GM10266 (cell line): ENCODE measurements around the gene TRAF1.

Experiments
- DNase-seq: peaks from one replicate; pipeline ENCODE4 v3.0.0; 2012; ENCODE audit errors: extremely low spot score
- TF ChIP-seq, protein P1 (sequence below): IDR thresholded peaks from 2 replicates; pipeline ENCODE4 v1.5.1; 2012; ENCODE audit warnings: mild to moderate bottlenecking, low read depth; ENCODE audit not compliant: control insufficient read depth, insufficient read depth; ENCODE audit errors: missing control alignments

Gene TRAF1

DNA sequence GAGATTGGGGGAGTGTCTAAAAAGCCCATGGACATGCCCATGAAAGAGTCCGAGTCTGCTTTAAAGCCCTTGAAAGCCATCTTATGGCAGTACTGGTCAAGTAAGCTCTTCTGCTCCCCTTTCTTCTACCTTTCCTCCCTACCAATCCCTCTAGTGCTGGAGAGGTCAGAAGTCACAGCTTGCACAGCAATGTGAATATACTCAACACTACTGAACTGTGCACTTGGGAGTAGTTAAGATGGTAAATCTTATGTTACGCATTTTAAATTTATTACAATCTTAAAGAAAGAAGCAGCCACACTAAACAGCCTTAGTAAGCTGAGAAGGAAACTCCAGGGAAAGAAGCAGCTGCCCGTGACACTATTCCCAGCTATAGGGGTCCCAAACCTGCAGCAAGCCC, 12.3 kb upstream of the TRAF1 start:
- no peak for DNase-seq

GRCh38 chr9:120937596-120937995, 11.0 kb upstream of the TRAF1 start:
- no peak for DNase-seq
- TF ChIP-seq, protein P1, sequence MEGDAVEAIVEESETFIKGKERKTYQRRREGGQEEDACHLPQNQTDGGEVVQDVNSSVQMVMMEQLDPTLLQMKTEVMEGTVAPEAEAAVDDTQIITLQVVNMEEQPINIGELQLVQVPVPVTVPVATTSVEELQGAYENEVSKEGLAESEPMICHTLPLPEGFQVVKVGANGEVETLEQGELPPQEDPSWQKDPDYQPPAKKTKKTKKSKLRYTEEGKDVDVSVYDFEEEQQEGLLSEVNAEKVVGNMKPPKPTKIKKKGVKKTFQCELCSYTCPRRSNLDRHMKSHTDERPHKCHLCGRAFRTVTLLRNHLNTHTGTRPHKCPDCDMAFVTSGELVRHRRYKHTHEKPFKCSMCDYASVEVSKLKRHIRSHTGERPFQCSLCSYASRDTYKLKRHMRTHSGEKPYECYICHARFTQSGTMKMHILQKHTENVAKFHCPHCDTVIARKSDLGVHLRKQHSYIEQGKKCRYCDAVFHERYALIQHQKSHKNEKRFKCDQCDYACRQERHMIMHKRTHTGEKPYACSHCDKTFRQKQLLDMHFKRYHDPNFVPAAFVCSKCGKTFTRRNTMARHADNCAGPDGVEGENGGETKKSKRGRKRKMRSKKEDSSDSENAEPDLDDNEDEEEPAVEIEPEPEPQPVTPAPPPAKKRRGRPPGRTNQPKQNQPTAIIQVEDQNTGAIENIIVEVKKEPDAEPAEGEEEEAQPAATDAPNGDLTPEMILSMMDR, result no peak

More for the DNA sequence above, 12.3 kb upstream of the TRAF1 start:
- TF ChIP-seq, protein P1, result no peak

- TF ChIP-seq, protein P1, result no peak
- no peak for DNase-seq
Observed at GRCh38 chr9:120937127-120937526, 10.5 kb upstream of the TRAF1 start.

DNA sequence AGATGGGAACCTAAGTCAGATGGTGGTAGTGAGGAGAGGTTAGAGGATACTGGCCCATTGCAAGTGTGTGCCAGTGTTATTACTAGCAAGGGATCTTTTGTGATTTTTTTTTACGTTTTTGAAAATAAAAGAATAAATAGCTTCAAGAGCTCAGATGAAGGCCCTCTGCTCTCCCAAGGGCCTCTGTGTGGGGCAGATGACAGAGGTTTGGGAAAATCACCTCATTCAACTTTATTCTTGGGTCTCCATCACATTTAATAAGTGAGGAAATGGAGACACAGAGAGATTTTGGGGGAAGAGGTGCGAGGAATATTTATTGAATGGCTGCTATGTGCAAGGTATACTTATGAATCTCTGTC, 10.1 kb upstream of the TRAF1 start:
- DNase-seq, result no peak
- TF ChIP-seq, protein P1, result no peak

DNA sequence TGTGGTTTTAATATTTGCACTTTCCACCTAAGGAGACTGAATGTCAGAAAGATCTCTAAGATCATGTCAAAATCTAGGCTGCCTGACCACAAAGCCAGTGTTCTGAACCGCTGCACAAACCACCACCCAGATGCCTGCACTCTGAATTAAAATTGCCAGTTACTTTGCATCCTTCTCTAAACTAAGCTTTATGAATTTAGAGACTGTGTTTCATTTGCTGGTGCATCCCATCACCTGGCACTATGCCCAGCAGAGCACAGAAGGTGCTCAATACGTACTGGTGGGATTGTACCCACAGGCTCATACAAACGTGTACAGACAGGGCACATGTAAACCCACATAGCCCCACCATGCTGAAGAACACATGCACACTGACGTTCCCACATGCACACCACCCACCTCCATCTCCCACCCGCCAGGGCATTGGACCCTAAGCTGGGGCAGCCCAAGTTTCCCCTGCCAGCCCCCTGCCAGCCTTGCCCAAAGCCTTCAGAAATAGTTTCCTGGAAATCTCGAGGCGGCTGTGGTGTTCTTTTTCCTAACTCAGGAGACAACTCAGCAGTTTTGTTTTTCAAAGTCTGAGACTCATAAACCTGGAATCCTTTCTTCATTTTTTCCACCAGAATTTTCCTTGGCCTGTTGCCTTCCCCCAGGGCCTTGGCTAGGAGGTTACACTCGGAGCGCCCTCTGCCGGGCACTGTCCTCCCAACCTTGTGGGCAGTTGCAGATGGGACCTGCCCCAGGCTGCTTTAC, 9.6 kb upstream of the TRAF1 start:
- TF ChIP-seq, protein P1, result peak; percentile 95
- DNase-seq, result peak; percentile 74

GRCh38 chr9:120935383-120935857, 8.8 kb upstream of the TRAF1 start:
- TF ChIP-seq, protein P1, result no peak
- no peak for DNase-seq

- DNase-seq, result no peak
- TF ChIP-seq, protein P1, result no peak
Observed at GRCh38 chr9:120934281-120934680, 7.7 kb upstream of the TRAF1 start.
